Activated naive CD4-positive, alpha-beta T cell treated with anti-CD3 and anti-CD28 coated beads, Interleukin-2, amount 10 ng/mL, durations not matched to agents 7 days and 5 days (primary cell): ENCODE data around the gene NECAP2.
"Not testable (repeated sequence)": the region's sequence is repeated elsewhere in the genome, so short reads cannot be mapped to it uniquely, and the experiment has no call there.

Source experiments
- CTCF ChIA-PET: fragments of 350-600 bp; sonication (Branson Sonifier 250); formaldehyde crosslinking; loops from one replicate; lab custom pipeline; 2021; ENCODE audit warnings: antibody characterized with exemption; lab: Charles Lee
- DNase-seq: peaks from one replicate; pipeline ENCODE4 v3.0.0-alpha.2; 2020
- H3K27ac Mint-ChIP-seq: one replicate; pipeline ENCODE4 v1.8.0; 2021; ENCODE audit warnings: mild to moderate bottlenecking, moderate library complexity, mixed read lengths
- H3K27me3 Mint-ChIP-seq: one replicate; pipeline ENCODE4 v1.8.0; 2021; ENCODE audit warnings: mild to moderate bottlenecking, mixed read lengths
- H3K36me3 Mint-ChIP-seq: one replicate; pipeline ENCODE4 v1.8.0; 2021; ENCODE audit warnings: mixed read lengths
- H3K4me1 Mint-ChIP-seq: one replicate; pipeline ENCODE4 v1.8.0; 2021; ENCODE audit warnings: mixed read lengths
- H3K4me3 Mint-ChIP-seq: one replicate; pipeline ENCODE4 v1.8.0; 2021; ENCODE audit warnings: mild to moderate bottlenecking, moderate library complexity, mixed read lengths
- H3K9me3 Mint-ChIP-seq: one replicate; pipeline ENCODE4 v1.8.0; 2021; ENCODE audit warnings: mixed read lengths

The NECAP2 gene

GRCh38 chr1:16484931-16485330, 44.4 kb downstream of the NECAP2 start:
- H3K4me3 Mint-ChIP-seq: no peak overlapping the region
- no peak overlapping the region for H3K27ac Mint-ChIP-seq
- no peaks in the 10 kb centered on the region for H3K4me1 Mint-ChIP-seq
- no peaks in the 10 kb centered on the region for H3K27me3 Mint-ChIP-seq
- CTCF ChIA-PET: no interaction called here
- peak; percentile 16 for DNase-seq
- H3K9me3 Mint-ChIP-seq: no peaks in the 10 kb centered on the region
- H3K36me3 Mint-ChIP-seq: peaks cover 4% of the 10 kb centered on the region

GRCh38 chr1:16486316-16486715, 45.8 kb downstream of the NECAP2 start:
- H3K9me3 Mint-ChIP-seq, CTCF ChIA-PET, H3K4me1 Mint-ChIP-seq, H3K27ac Mint-ChIP-seq, H3K4me3 Mint-ChIP-seq, H3K27me3 Mint-ChIP-seq, H3K36me3 Mint-ChIP-seq: not testable (repeated sequence)
- peak; percentile 14 for DNase-seq

GRCh38 chr1:16487011-16487410, 46.5 kb downstream of the NECAP2 start:
- not testable (repeated sequence) for H3K36me3 Mint-ChIP-seq, DNase-seq, H3K27me3 Mint-ChIP-seq, H3K27ac Mint-ChIP-seq, H3K9me3 Mint-ChIP-seq, H3K4me1 Mint-ChIP-seq, H3K4me3 Mint-ChIP-seq
- CTCF ChIA-PET: interaction anchor here (0.6 kb wide), 1 partner anchor 142 kb away, joined by 3 read pairs; no protein-coding TSS in a partner anchor

GRCh38 chr1:16489195-16489880, 48.8 kb downstream of the NECAP2 start:
- H3K36me3 Mint-ChIP-seq, H3K4me3 Mint-ChIP-seq, H3K27ac Mint-ChIP-seq, H3K4me1 Mint-ChIP-seq, CTCF ChIA-PET, H3K27me3 Mint-ChIP-seq, DNase-seq, H3K9me3 Mint-ChIP-seq: not testable (repeated sequence)

- Mint-ChIP-seq H3K9me3 (no peaks in the 10 kb centered on the region), H3K4me1 (peaks cover 3% of the 10 kb centered on the region), H3K36me3 (no peaks in the 10 kb centered on the region), H3K27me3 (no peaks in the 10 kb centered on the region), H3K27ac (no peak overlapping the region), H3K4me3 (no peak overlapping the region)
- CTCF ChIA-PET: no interaction called here
- no peak for DNase-seq
These were observed 50.6 kb downstream of the NECAP2 start for GRCh38 chr1:16491056-16491675.

- H3K27me3 Mint-ChIP-seq, CTCF ChIA-PET, DNase-seq, H3K4me3 Mint-ChIP-seq, H3K27ac Mint-ChIP-seq, H3K36me3 Mint-ChIP-seq, H3K9me3 Mint-ChIP-seq: not testable (repeated sequence)
- H3K4me1 Mint-ChIP-seq: peaks cover 12% of the 10 kb centered on the region
These were observed 52.4 kb downstream of the NECAP2 start for GRCh38 chr1:16492937-16493336.

- Mint-ChIP-seq H3K27me3 (peaks cover 13% of the 10 kb centered on the region), H3K4me1 (peaks cover 16% of the 10 kb centered on the region)
- CTCF ChIA-PET, DNase-seq, H3K36me3 Mint-ChIP-seq, H3K9me3 Mint-ChIP-seq, H3K4me3 Mint-ChIP-seq, H3K27ac Mint-ChIP-seq: not testable (repeated sequence)
These were observed 53.2 kb downstream of the NECAP2 start for GRCh38 chr1:16493731-16494130.

GRCh38 chr1:16497474-16497904, 57.0 kb downstream of the NECAP2 start:
- H3K27ac Mint-ChIP-seq, H3K9me3 Mint-ChIP-seq, H3K36me3 Mint-ChIP-seq, CTCF ChIA-PET: not testable (repeated sequence)
- peak; percentile 37 for DNase-seq
- H3K27me3 Mint-ChIP-seq: peaks cover 39% of the 10 kb centered on the region
- H3K4me1 Mint-ChIP-seq: peaks cover 31% of the 10 kb centered on the region
- peak overlapping the region; percentile 72 for H3K4me3 Mint-ChIP-seq

- CTCF ChIA-PET, DNase-seq, H3K36me3 Mint-ChIP-seq, H3K27ac Mint-ChIP-seq, H3K9me3 Mint-ChIP-seq: not testable (repeated sequence)
- H3K4me3 Mint-ChIP-seq: peak overlapping the region; percentile 72
- peaks cover 41% of the 10 kb centered on the region for H3K27me3 Mint-ChIP-seq
- peaks cover 28% of the 10 kb centered on the region for H3K4me1 Mint-ChIP-seq
These were observed 57.5 kb downstream of the NECAP2 start for GRCh38 chr1:16498047-16498446.

GRCh38 chr1:16498573-16499413, 58.3 kb downstream of the NECAP2 start:
- DNase-seq: peak; percentile 89
- Mint-ChIP-seq H3K4me3 (peak overlapping the region; percentile 85), H3K27ac (no peak overlapping the region), H3K9me3 (no peaks in the 10 kb centered on the region), H3K36me3 (no peaks in the 10 kb centered on the region), H3K27me3 (peaks cover 46% of the 10 kb centered on the region), H3K4me1 (peaks cover 28% of the 10 kb centered on the region)
- CTCF ChIA-PET: no interaction called here

GRCh38 chr1:16500466-16500865, 59.9 kb downstream of the NECAP2 start:
- Mint-ChIP-seq H3K4me1 (peaks cover 28% of the 10 kb centered on the region), H3K27me3 (peaks cover 46% of the 10 kb centered on the region), H3K4me3 (peak overlapping the region; percentile 85)
- H3K27ac Mint-ChIP-seq, H3K36me3 Mint-ChIP-seq, DNase-seq, CTCF ChIA-PET, H3K9me3 Mint-ChIP-seq: not testable (repeated sequence)

GRCh38 chr1:16500975-16501374, 60.5 kb downstream of the NECAP2 start:
- H3K27ac Mint-ChIP-seq, H3K36me3 Mint-ChIP-seq, CTCF ChIA-PET, H3K9me3 Mint-ChIP-seq, DNase-seq: not testable (repeated sequence)
- H3K27me3 Mint-ChIP-seq: peaks cover 46% of the 10 kb centered on the region
- peaks cover 28% of the 10 kb centered on the region for H3K4me1 Mint-ChIP-seq
- H3K4me3 Mint-ChIP-seq: peak overlapping the region; percentile 49

- CTCF ChIA-PET, DNase-seq, H3K36me3 Mint-ChIP-seq, H3K9me3 Mint-ChIP-seq, H3K27ac Mint-ChIP-seq: not testable (repeated sequence)
- peaks cover 28% of the 10 kb centered on the region for H3K4me1 Mint-ChIP-seq
- peaks cover 46% of the 10 kb centered on the region for H3K27me3 Mint-ChIP-seq
- H3K4me3 Mint-ChIP-seq: peak overlapping the region; percentile 49
These were observed 60.9 kb downstream of the NECAP2 start for GRCh38 chr1:16501446-16501845.

GRCh38 chr1:16503494-16503893, 63.0 kb downstream of the NECAP2 start:
- Mint-ChIP-seq H3K27me3 (peaks cover 39% of the 10 kb centered on the region), H3K27ac (no peak overlapping the region), H3K4me3 (no peak overlapping the region), H3K9me3 (no peaks in the 10 kb centered on the region), H3K4me1 (peaks cover 15% of the 10 kb centered on the region), H3K36me3 (peaks cover 4% of the 10 kb centered on the region)
- DNase-seq: no peak
- CTCF ChIA-PET: no interaction called here
